Stomach (tissue), 9 donors: ENCODE data around the gene MYO5B. TPM values are rescaled to one million over a fixed set of nuclear protein-coding genes. Genes with fewer than 3 reads are reported as not detected.
A peak's percentile ranks its signal among the peaks of the same experiment; 100 is the strongest.

Source experiments
- DNase-seq, 2 donors: peaks; one replicate each; pipeline versions ENCODE4 v3.0.0 to v3.0.0-alpha.2; 2013 to 2019
- H3K27ac ChIP-seq, 5 donors: fragments of 200-600 bp in 4 of 5; sonication (generic) in 4 of 5; one replicate each; pipeline ENCODE4 v1.5.1; 2013 to 2019; ENCODE audit warnings: mild to moderate bottlenecking in 1 of 5, moderate library complexity in 1 of 5
- H3K27me3 ChIP-seq, 3 donors: fragments of 200-600 bp; sonication (generic); one replicate each; pipeline ENCODE4 v1.5.1; 2017 to 2019; ENCODE audit warnings: mixed run types in 1 of 3
- H3K36me3 ChIP-seq, 4 donors: fragments of 200-600 bp; sonication (generic); 1 replicate in 3 of 4; 2 replicates in 1 of 4; pipeline ENCODE4 v1.5.1; 2016 to 2019
- H3K4me1 ChIP-seq, 4 donors: fragments of 200-600 bp; sonication (generic); one replicate each; pipeline ENCODE4 v1.5.1; 2016 to 2019
- H3K4me3 ChIP-seq, 4 donors: fragments of 200-600 bp; sonication (generic) in 3 of 4; one replicate each; pipeline ENCODE4 v1.5.1; 2016 to 2019; ENCODE audit warnings: mild to moderate bottlenecking in 1 of 4
- H3K9me3 ChIP-seq, 4 donors: fragments of 200-600 bp; sonication (generic); one replicate each; pipeline ENCODE4 v1.5.1; 2016 to 2019
- EP300 ChIP-seq: sonication (generic); formaldehyde crosslinking; IDR thresholded peaks from one replicate; pipeline ENCODE4 v1.6.1; 2017; ENCODE audit warnings: antibody characterized with exemption
- POLR2A ChIP-seq, 4 donors: fragments of 450-650 bp; IDR thresholded peaks; one replicate each; pipeline ENCODE4 v1.6.1; 2016; ENCODE audit warnings: antibody characterized with exemption in 4 of 4, control low read depth in 2 of 4, mild to moderate bottlenecking in 1 of 4, moderate library complexity in 1 of 4
- POLR2AphosphoS5 ChIP-seq, 3 donors: sonication (generic); formaldehyde crosslinking; IDR thresholded peaks; one replicate each; pipeline ENCODE4 v1.6.1; 2016; ENCODE audit warnings: antibody characterized with exemption in 3 of 3
- WGBS, 5 donors: extraction: QIAGEN DNeasy Blood & Tissue Kit in 3 of 5; methylation state at CpG; one replicate each; pipeline versions ENCODE4 v1.1.5 to v1.1.7; 2013 to 2018; 5-methylcytosine and 5-hydroxymethylcytosine counted together
- intact Hi-C: fragments of 100-400 bp; cut with DNase I; formaldehyde crosslinking; loops from one replicate; pipeline ENCODE4 v1.15.1; 2023; ENCODE audit warnings: low total_unique reads
- polyA plus RNA-seq, 3 donors: library from polyadenylated mRNA; stranded (reverse); fragments of 200-250 nt; gene quantifications; one replicate each; pipeline ENCODE4 v1.2.3, GENCODE V29; 2013
- total RNA-seq, 5 donors: library from RNA; depleted of rRNA; stranded (reverse); fragments of >200 nt; gene quantifications; one replicate each; pipeline versions ENCODE4 v1.1.0 to v1.2.3, GENCODE V29; 2014 to 2016
- TF ChIP-seq, protein P1 (sequence below), 7 experiments: fragments of 450-650 bp in 4 of 7; fragments of 200-600 bp in 3 of 7; sonication (generic) in 3 of 7; IDR thresholded peaks; one replicate each; pipeline ENCODE4 v1.5.1; 2016 to 2019; ENCODE audit warnings: antibody characterized with exemption in 7 of 7, control low read depth in 2 of 7, mild to moderate bottlenecking in 1 of 7
- donor health status: healthy with polysubstance abuse.
- donor health status: Bipolar disorder and iron deficiency.
- donor health status: healthy.

Gene MYO5B
- total and polyA plus RNA-seq, 8 donors, result 13.6 to 224 (median 33.7) TPM

DNA sequence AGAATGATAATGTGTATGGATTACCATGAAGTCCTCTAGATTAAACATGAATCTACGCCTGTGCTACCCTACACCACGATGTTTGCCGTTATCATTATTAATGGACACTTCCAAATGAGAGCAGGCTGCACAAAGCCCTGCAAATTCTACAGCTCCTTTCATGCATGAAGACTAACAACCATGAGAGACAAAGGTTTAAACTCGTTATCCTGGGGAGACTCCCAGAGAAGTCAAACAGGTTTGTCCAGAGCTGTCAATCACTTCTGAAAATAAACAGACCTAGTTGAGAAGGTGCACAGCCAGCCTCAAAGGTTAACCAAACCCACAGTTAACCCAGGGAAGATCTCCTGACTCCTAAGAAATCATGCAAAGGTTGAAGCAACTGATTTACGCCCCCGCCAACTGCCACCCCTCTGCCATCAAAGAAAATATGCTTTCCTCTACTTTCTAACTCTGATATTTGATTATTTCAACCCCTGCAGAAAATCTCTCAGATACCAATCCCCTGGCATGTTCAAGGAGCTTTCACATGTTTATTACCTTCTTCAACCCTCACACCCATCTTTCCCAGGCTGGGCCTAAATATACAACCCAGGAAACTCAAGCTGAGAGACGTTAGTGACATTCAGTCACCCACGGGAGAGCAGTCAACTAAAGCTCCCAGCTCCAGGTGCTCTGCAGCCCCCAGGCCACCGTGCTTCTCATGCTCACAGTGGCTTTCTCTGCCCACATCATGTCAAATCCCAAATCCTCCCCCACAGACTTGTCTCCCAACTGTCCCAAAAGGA lies 35.9 kb downstream of the MYO5B start:
- H3K27me3 ChIP-seq, result peaks cover 0 to 12% (median 0%) of the 10 kb centered on the region in 3 donors
- DNase-seq, result peak in 1 of 2 donors; percentile 85
- intact Hi-C loops, result no loop called here
- no peaks in the 10 kb centered on the region for H3K9me3 ChIP-seq
- H3K4me3 ChIP-seq, result no peak overlapping the region
- WGBS, 5 donors, result 37 to 55% (median 49%) methylated on average over 9 of the region's 9 CpGs
- peaks cover 0 to 30% (median 14%) of the 10 kb centered on the region in 4 donors for H3K4me1 ChIP-seq
- TF ChIP-seq POLR2AphosphoS5 (IDR thresholded peaks at IDR 0.05), result peak in 1 of 3 donors; percentile 26
- TF ChIP-seq, protein P1, sequence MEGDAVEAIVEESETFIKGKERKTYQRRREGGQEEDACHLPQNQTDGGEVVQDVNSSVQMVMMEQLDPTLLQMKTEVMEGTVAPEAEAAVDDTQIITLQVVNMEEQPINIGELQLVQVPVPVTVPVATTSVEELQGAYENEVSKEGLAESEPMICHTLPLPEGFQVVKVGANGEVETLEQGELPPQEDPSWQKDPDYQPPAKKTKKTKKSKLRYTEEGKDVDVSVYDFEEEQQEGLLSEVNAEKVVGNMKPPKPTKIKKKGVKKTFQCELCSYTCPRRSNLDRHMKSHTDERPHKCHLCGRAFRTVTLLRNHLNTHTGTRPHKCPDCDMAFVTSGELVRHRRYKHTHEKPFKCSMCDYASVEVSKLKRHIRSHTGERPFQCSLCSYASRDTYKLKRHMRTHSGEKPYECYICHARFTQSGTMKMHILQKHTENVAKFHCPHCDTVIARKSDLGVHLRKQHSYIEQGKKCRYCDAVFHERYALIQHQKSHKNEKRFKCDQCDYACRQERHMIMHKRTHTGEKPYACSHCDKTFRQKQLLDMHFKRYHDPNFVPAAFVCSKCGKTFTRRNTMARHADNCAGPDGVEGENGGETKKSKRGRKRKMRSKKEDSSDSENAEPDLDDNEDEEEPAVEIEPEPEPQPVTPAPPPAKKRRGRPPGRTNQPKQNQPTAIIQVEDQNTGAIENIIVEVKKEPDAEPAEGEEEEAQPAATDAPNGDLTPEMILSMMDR (IDR thresholded peaks at IDR 0.05), result no peak
- no peaks in the 10 kb centered on the region for H3K36me3 ChIP-seq
- no peak overlapping the region for H3K27ac ChIP-seq

DNA sequence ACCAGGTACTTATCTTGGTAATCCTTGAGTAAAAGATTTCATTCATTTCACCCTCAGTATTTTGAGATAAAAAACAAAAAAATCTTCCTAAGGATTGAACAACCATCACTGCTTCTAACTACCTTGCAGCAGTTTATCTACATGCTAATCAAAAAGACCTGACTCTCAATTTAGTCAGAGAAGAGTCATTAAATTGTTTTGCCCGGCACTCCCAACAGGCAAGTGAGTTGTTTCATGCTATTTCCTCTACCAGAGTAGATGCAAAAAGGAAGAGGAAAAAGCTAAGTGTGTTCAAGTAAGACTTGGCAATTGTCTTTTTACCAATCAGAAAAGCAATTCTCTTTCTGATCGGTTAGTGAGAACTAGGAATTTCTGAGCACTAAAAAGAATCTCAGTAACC lies 39.5 kb downstream of the MYO5B start:
- WGBS, 5 donors, result 79 to 91% (median 84%) methylated on average over 2 of the region's 2 CpGs
- Histone ChIP-seq H3K9me3 (no peaks in the 10 kb centered on the region), H3K27ac (no peak overlapping the region), H3K4me1 (peaks cover 0 to 16% (median 14%) of the 10 kb centered on the region in 4 donors), H3K36me3 (no peaks in the 10 kb centered on the region), H3K4me3 (no peak overlapping the region), H3K27me3 (no peaks in the 10 kb centered on the region)
- TF ChIP-seq EP300, result no peak
- TF ChIP-seq POLR2AphosphoS5 (IDR thresholded peaks at IDR 0.05), result no peak
- no peak for TF ChIP-seq POLR2A (IDR thresholded peaks at IDR 0.05)
- TF ChIP-seq, protein P1 (IDR thresholded peaks at IDR 0.05), result no peak
- intact Hi-C loops, result no loop called here
- no peak for DNase-seq

DNA sequence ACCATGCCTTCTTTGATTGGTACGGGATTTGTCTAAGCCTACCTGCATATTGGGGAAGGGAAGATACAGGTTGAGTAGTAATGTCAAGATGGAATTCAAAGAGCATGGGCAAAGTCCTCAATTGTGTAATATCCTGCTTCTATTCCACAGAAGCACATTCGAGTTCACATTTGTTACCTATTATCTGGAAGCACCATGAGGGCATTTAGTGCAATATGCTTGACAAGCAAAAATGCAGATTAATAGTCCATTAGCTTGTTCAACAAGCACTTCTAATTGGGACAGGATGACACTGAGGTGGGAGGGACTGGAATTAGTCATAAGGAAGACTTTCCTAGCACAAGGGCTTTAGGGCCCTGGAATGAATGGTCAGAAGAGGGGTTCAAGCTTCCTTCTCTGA lies 40.5 kb downstream of the MYO5B start:
- Histone ChIP-seq H3K4me3 (no peak overlapping the region), H3K27me3 (no peaks in the 10 kb centered on the region), H3K9me3 (no peaks in the 10 kb centered on the region), H3K27ac (no peak overlapping the region), H3K4me1 (peaks cover 0 to 9% (median 5%) of the 10 kb centered on the region in 4 donors), H3K36me3 (no peaks in the 10 kb centered on the region)
- 72 to 92% (median 80%) methylated on average over 2 of the region's 2 CpGs for WGBS, 5 donors
- TF ChIP-seq EP300, result no peak
- no peak for TF ChIP-seq POLR2A (IDR thresholded peaks at IDR 0.05)
- no peak for TF ChIP-seq POLR2AphosphoS5 (IDR thresholded peaks at IDR 0.05)
- TF ChIP-seq, protein P1 (IDR thresholded peaks at IDR 0.05), result no peak
- intact Hi-C loops, result no loop called here
- DNase-seq, result peak in 1 of 2 donors; percentile 14

DNA sequence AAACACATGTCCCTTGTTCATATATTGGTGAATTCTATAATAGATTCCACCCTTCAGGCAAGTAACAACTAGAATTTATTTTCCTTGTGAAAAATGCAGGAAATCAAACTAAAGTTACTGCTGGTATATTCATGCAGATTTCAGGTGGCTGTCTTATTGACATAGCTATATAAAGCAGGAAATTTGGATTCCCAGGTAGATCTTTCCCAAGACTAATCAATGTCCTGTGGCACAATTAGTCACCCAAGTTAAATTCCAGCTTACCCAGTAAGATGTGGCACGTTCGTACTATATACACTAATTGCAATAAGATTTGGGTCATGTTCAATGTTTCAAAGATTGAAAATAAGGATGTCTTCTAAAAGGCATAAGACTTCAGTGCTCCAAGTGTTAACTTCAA lies 42.0 kb downstream of the MYO5B start:
- no peaks in the 10 kb centered on the region for H3K9me3 ChIP-seq
- TF ChIP-seq POLR2A (IDR thresholded peaks at IDR 0.05) (no peak), POLR2AphosphoS5 (IDR thresholded peaks at IDR 0.05) (no peak), EP300 (no peak)
- TF ChIP-seq, protein P1 (IDR thresholded peaks at IDR 0.05), result no peak
- DNase-seq, result no peak
- H3K36me3 ChIP-seq, result no peaks in the 10 kb centered on the region
- intact Hi-C loops, result no loop called here
- WGBS, 5 donors, result 62 to 82% (median 73%) methylated on average over 2 of the region's 2 CpGs
- H3K4me3 ChIP-seq, result no peak overlapping the region
- no peak overlapping the region for H3K27ac ChIP-seq
- no peaks in the 10 kb centered on the region for H3K4me1 ChIP-seq
- H3K27me3 ChIP-seq, result no peaks in the 10 kb centered on the region
